GM12878 (cell line): ENCODE data around the gene EPHA4. TPM values are rescaled to one million over a fixed set of nuclear protein-coding genes. Genes with fewer than 3 reads are reported as not detected.

Experiments used
- ATAC-seq: fragments of 200-7000 bp; cut with Tn5 transposase; 3 replicates; pipeline ENCODE4 v1.9.1; 2020; ENCODE audit warnings: mild to moderate bottlenecking, moderate library complexity
- BruUV-seq: library from RNA; stranded (reverse); fragments of 400-500 nt; replicated peaks from 2 replicates; lab custom pipeline; 2021; lab: Mats Ljungman, UMichigan
- CTCF ChIA-PET: fragments of 300-600 bp; sonication (Branson Sonifier 250); formaldehyde crosslinking; extraction: SDS; loops from one replicate; lab custom pipeline; 2021; ENCODE audit warnings: inconsistent platforms; lab: Yijun Ruan, JAX
- POLR2A ChIA-PET: fragments of 350-600 bp; formaldehyde crosslinking; extraction: SDS; loops from one replicate; lab custom pipeline; 2021; ENCODE audit warnings: inconsistent platforms; lab: Charles Lee
- RAD21 ChIA-PET: fragments of 300-600 bp; sonication (Branson Sonifier 250); formaldehyde crosslinking; loops from one replicate; lab custom pipeline; 2023; ENCODE audit warnings: antibody characterized with exemption; ENCODE audit not compliant: unreplicated experiment; lab: Charles Lee
- SMC1A ChIA-PET: fragments of 300-600 bp; sonication (Branson Sonifier 250); formaldehyde crosslinking; loops from one replicate; lab custom pipeline; 2023; ENCODE audit not compliant: unreplicated experiment, uncharacterized antibody; lab: Charles Lee
- DNase-seq: peaks from one replicate; pipeline ENCODE4 v3.0.0-alpha.2; 2011; ENCODE audit warnings: low read depth, low spot score
- FAIRE-seq: peaks from 3 replicates; lab custom pipeline; 2011; peaks lifted over from hg19 to GRCh38; lab: Jason Lieb, UNC
- H2AFZ ChIP-seq: 2 replicates; pipeline ENCODE4 v1.6.0; 2011; ENCODE audit warnings: low read depth, low read length, control low read depth; ENCODE audit not compliant: control insufficient read depth
- H3K27ac ChIP-seq: 2 replicates; pipeline ENCODE4 v1.5.1; 2011; ENCODE audit warnings: control low read depth; ENCODE audit not compliant: control insufficient read depth, insufficient read depth
- H3K27me3 ChIP-seq, 2 experiments: replicated peaks in 1 of 2; 2 replicates each; pipeline versions ENCODE4 v1.6.0 to v1.6.1; 2011; ENCODE audit warnings: low read length in 1 of 2; ENCODE audit not compliant: control insufficient read depth in 2 of 2, insufficient read depth in 2 of 2
- H3K36me3 ChIP-seq, 2 experiments: 2 replicates each; pipeline ENCODE4 v1.5.1; 2011; ENCODE audit warnings: low read length in 1 of 2; ENCODE audit not compliant: control insufficient read depth in 2 of 2, insufficient read depth in 2 of 2
- H3K4me1 ChIP-seq: 2 replicates; pipeline ENCODE4 v1.6.1; 2011; ENCODE audit warnings: mild to moderate bottlenecking, low read length, moderate library complexity, mixed read lengths; ENCODE audit not compliant: control insufficient read depth, insufficient read depth
- H3K4me2 ChIP-seq: 2 replicates; pipeline ENCODE4 v1.6.0; 2011; ENCODE audit warnings: control low read depth; ENCODE audit not compliant: control insufficient read depth, insufficient read depth
- H3K4me3 ChIP-seq: fragments of 200-600 bp; sonication (generic); 2 replicates; pipeline ENCODE4 v1.5.1; 2016
- H3K79me2 ChIP-seq: 2 replicates; pipeline ENCODE4 v1.6.0; 2011; ENCODE audit warnings: low read length; ENCODE audit not compliant: control insufficient read depth, insufficient read depth
- H3K9ac ChIP-seq: 2 replicates; pipeline ENCODE4 v1.8.0; 2011; ENCODE audit warnings: low read length, control low read depth, mixed read lengths; ENCODE audit not compliant: control insufficient read depth, insufficient read depth
- H3K9me3 ChIP-seq: replicated peaks from 3 replicates; pipeline ENCODE4 v1.5.1; 2011; ENCODE audit warnings: mild to moderate bottlenecking, low read length; ENCODE audit not compliant: control insufficient read depth, insufficient read depth
- H4K20me1 ChIP-seq: 2 replicates; pipeline ENCODE4 v1.6.0; 2011; ENCODE audit not compliant: control insufficient read depth, insufficient read depth
- ATF7 ChIP-seq: fragments of 450-650 bp; IDR thresholded peaks from 2 replicates; pipeline ENCODE4 v1.6.1; 2016; ENCODE audit warnings: low read depth, mild to moderate bottlenecking
- CHD4 ChIP-seq: fragments of 200-600 bp; sonication (generic); IDR thresholded peaks from 2 replicates; pipeline ENCODE4 v1.6.1; 2016; ENCODE audit warnings: mild to moderate bottlenecking
- EP300 ChIP-seq, 2 experiments: fragments of 150-350 bp in 1 of 2; IDR thresholded peaks; 2 replicates each; pipeline ENCODE4 v1.6.1; 2011 to 2012; ENCODE audit warnings: low read depth in 2 of 2, low read length in 2 of 2, borderline replicate concordance in 1 of 2, improper control_type of control experiment in 1 of 2, inconsistent platforms in 1 of 2; ENCODE audit not compliant: control insufficient read depth in 1 of 2
- GABPA ChIP-seq: IDR thresholded peaks from 2 replicates; pipeline ENCODE4 v1.6.1; 2014; ENCODE audit warnings: antibody characterized with exemption, low read depth, mild to moderate bottlenecking, inconsistent platforms
- IRF4 ChIP-seq: IDR thresholded peaks from 2 replicates; pipeline ENCODE4 v1.6.1; 2011; ENCODE audit warnings: low read depth, low read length
- LARP7 ChIP-seq: fragments of 450-650 bp; IDR thresholded peaks from 2 replicates; pipeline ENCODE4 v1.6.1; 2017; ENCODE audit warnings: mild to moderate bottlenecking
- MXI1 ChIP-seq: fragments of 150-350 bp; IDR thresholded peaks from 2 replicates; pipeline ENCODE4 v1.6.1; 2011; ENCODE audit warnings: low read depth, mild to moderate bottlenecking, inconsistent platforms, low read length, improper control_type of control experiment
- MYB ChIP-seq: fragments of 150-350 bp; IDR thresholded peaks from 2 replicates; pipeline ENCODE4 v1.6.1; 2014; ENCODE audit warnings: mild to moderate bottlenecking, low read depth, low read length, borderline replicate concordance
- POU2F2 ChIP-seq: IDR thresholded peaks from 3 replicates; pipeline ENCODE4 v1.6.1; 2011; ENCODE audit warnings: low read depth, mild to moderate bottlenecking, low read length, borderline replicate concordance
- RAD51 ChIP-seq: fragments of 450-650 bp; IDR thresholded peaks from 2 replicates; pipeline ENCODE4 v1.6.1; 2016; ENCODE audit warnings: moderate library complexity, mild to moderate bottlenecking, inconsistent platforms
- RCOR1 ChIP-seq: conservative IDR thresholded peaks from 2 replicates; pipeline ENCODE4 v1.6.1; 2012; ENCODE audit warnings: low read depth, low read length, improper control_type of control experiment
- SIN3A ChIP-seq: IDR thresholded peaks from 2 replicates; pipeline ENCODE4 v1.6.1; 2012; ENCODE audit warnings: low read depth, low read length, improper control_type of control experiment
- SP1 ChIP-seq: IDR thresholded peaks from one replicate; pipeline ENCODE4 v1.6.1; 2011; ENCODE audit warnings: low read depth, low read length
- TAF1 ChIP-seq: IDR thresholded peaks from 2 replicates; pipeline ENCODE4 v1.6.1; 2011; ENCODE audit warnings: mild to moderate bottlenecking, low read depth, low read length, borderline replicate concordance
- ZNF384 ChIP-seq: IDR thresholded peaks from 2 replicates; pipeline ENCODE4 v1.6.1; 2012; ENCODE audit warnings: low read depth, mild to moderate bottlenecking, low read length, improper control_type of control experiment, borderline replicate concordance
- WGBS: methylation state at CpG from one replicate; pipeline ENCODE4 v1.1.6; 2016; ENCODE audit warnings: low lambda C conversion rate; ENCODE audit not compliant: insufficient replicate concordance, insufficient coverage; ENCODE audit errors: missing lambda C conversion rate; 5-methylcytosine and 5-hydroxymethylcytosine counted together
- in situ Hi-C: fragments of 300-500 bp; cut with MboI; formaldehyde crosslinking; loops from 9 replicates; pipeline ENCODE4 v1.14.3; 2018; ENCODE audit warnings: mixed read lengths
- intact Hi-C: fragments of 100-400 bp; cut with micrococcal nuclease; formaldehyde crosslinking; loops from one replicate; pipeline ENCODE4 v1.14.2; 2022; ENCODE audit not compliant: unreplicated experiment
- polyA plus RNA-seq, 11 experiments: library from polyadenylated mRNA; depleted of rRNA in 4 of 11; unstranded in 6 of 11; stranded (reverse) in 5 of 11; fragments of >200 nt; fragmentation: Nextera tagmentation in 4 of 11; fragmentation: Illumina TruSeq in 1 of 11; extraction: Ambion mirVana in 4 of 11; extraction: Trizol in 1 of 11; gene quantifications; 1 replicate in 1 of 11; 2 replicates in 10 of 11; pipeline versions ENCODE4 v1.2.1 to v1.2.3, GENCODE V29; 2011 to 2016; ENCODE audit warnings: inconsistent platforms in 2 of 11, missing spikeins in 2 of 11, low read depth in 1 of 11
- total RNA-seq, 4 experiments: library from RNA; depleted of rRNA in 3 of 4; stranded (reverse); fragments of >200 nt in 3 of 4; fragmentation: Illumina TruSeq in 1 of 4; extraction: Trizol in 1 of 4; gene quantifications; 2 replicates each; pipeline versions ENCODE4 v1.2.1 to v1.2.3, GENCODE V29; 2013 to 2021
- TF ChIP-seq, protein P1 (sequence below): fragments of 450-650 bp; IDR thresholded peaks from 2 replicates; pipeline ENCODE4 v1.6.1; 2017; ENCODE audit warnings: borderline replicate concordance

EPHA4 gene
- total and polyA plus RNA-seq, 10 of the 15 experiments (the other 5 are each of a cell fraction or from before 2014, with no cell fraction given), result 0.06 to 1.5 (median 0.33) TPM; not detected in 1

DNA sequence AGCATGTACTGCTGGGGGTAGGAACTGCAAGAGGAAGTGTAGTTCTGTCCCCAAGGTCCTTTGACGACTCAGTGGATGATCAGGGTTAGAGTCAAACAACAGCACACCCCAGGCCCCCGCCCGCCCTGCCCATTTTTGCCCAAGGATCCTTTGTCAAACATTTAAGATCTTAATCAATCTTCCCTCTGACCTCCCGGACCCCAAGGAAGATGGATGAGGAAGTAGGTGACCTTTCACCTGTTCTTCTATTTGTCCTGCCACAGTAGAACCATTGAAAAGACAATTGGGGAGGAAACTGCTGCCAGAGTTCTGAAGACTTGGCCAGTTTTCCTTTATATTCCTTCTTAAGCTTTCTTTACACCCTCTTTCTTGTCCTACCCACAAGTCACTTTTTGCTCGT, 12.1 kb downstream of the EPHA4 start:
- FAIRE-seq, result no peak
- ChIA-PET CTCF (no interaction called here), POLR2A (interaction anchor here (0.6 kb wide), 1 partner anchor 20 kb away, joined by 8 read pairs; no protein-coding TSS in a partner anchor), SMC1A (interaction anchor here (1.0 kb wide), 1 partner anchor 104 kb away, joined by 3 read pairs; no protein-coding TSS in a partner anchor), RAD21 (no interaction called here)
- intact Hi-C loops (loop anchor here (5.0 kb wide), 1 partner anchor 43 kb away; no protein-coding TSS in a partner anchor), in situ Hi-C loops (no loop called here)
- Histone ChIP-seq H3K4me3 (no peak overlapping the region), H3K36me3 (no peaks in the 10 kb centered on the region), H4K20me1 (no peaks in the 10 kb centered on the region), H3K27ac (no peak overlapping the region), H3K79me2 (no peaks in the 10 kb centered on the region), H3K9me3 (no peaks in the 10 kb centered on the region), H3K27me3 (0 out of 4 replicates have a peak, but pooled peaks cover 0 to 2% of the 10 kb centered on the region in 2 experiments), H3K4me1 (peaks cover 8% of the 10 kb centered on the region), H3K4me2 (no peak overlapping the region), H2AFZ (no peak overlapping the region), H3K9ac (no peak overlapping the region)
- TF ChIP-seq RAD51 (no peak), IRF4 (no peak), GABPA (no peak)
- WGBS, result 9% methylated on average over 5 of the region's 5 CpGs
- ATAC-seq, result no peak
- no peak for DNase-seq
- no TSS peak for BruUV-seq

DNA sequence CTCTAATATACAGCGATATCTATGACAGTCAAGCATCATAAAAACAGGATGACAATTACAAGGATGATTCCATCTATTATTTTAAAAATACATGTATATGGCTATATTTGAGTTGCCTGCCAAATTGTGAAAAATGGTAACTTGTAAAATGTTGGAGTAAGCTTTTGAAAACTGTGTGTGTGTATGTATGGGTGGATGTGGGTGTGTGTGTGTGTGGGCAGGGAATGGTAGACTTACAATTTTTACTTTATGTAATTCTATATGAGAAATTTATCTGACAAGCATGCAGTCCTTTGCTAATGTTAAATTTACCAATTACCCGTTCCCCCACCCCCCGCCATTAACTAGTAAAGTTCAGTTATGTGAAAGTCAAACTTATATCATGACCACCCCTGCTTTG, 14.0 kb downstream of the EPHA4 start:
- FAIRE-seq (no peak), DNase-seq (no peak), ATAC-seq (no peak)
- no TSS peak for BruUV-seq
- Histone ChIP-seq H2AFZ (no peak overlapping the region), H4K20me1 (no peaks in the 10 kb centered on the region), H3K4me3 (no peak overlapping the region), H3K27ac (no peak overlapping the region), H3K4me2 (no peak overlapping the region), H3K79me2 (no peaks in the 10 kb centered on the region), H3K36me3 (no peaks in the 10 kb centered on the region), H3K27me3 (no peaks in the 10 kb centered on the region), H3K9me3 (no peaks in the 10 kb centered on the region), H3K4me1 (peaks cover 13% of the 10 kb centered on the region), H3K9ac (no peak overlapping the region)
- intact Hi-C loops, result loop anchor here (5.0 kb wide), 1 partner anchor 41 kb away; no protein-coding TSS in a partner anchor
- CTCF ChIA-PET, result interaction anchor here (0.9 to 2.3 kb wide), 4 partner anchors 14 to 38 kb away, joined by 3 to 5 read pairs (median 4); partner anchors contain the start of gene EPHA4
- POLR2A ChIA-PET, result no interaction called here
- 32% methylated on average over 3 of the region's 3 CpGs for WGBS
- SMC1A ChIA-PET, result interaction anchor here (0.6 to 1.5 kb wide), 3 partner anchors 11 to 84 kb away, joined by 3 to 4 read pairs (median 3); partner anchors contain the start of gene EPHA4
- in situ Hi-C loops, result no loop called here
- RAD21 ChIA-PET, result no interaction called here
- no peak for TF ChIP-seq ZNF384
- TF ChIP-seq, protein P1, sequence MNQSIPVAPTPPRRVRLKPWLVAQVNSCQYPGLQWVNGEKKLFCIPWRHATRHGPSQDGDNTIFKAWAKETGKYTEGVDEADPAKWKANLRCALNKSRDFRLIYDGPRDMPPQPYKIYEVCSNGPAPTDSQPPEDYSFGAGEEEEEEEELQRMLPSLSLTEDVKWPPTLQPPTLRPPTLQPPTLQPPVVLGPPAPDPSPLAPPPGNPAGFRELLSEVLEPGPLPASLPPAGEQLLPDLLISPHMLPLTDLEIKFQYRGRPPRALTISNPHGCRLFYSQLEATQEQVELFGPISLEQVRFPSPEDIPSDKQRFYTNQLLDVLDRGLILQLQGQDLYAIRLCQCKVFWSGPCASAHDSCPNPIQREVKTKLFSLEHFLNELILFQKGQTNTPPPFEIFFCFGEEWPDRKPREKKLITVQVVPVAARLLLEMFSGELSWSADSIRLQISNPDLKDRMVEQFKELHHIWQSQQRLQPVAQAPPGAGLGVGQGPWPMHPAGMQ, result no peak
- no peak for TF ChIP-seq POU2F2
- no peak for TF ChIP-seq CHD4
- no peak for TF ChIP-seq LARP7
- no peak for TF ChIP-seq SP1
- TF ChIP-seq MYB, result no peak
- no peak for TF ChIP-seq ATF7
- TF ChIP-seq EP300 (IDR thresholded peaks at IDR 0.05; ENCODE audit: borderline replicate concordance in 1 of 2, control insufficient read depth in 1 of 2, low read depth in 2 of 2, low read length in 2 of 2), result no peak
- no peak for TF ChIP-seq MXI1
- TF ChIP-seq SIN3A, result no peak
- no peak for TF ChIP-seq RCOR1
- TF ChIP-seq TAF1, result no peak
